K562 (cell line): ENCODE data around the gene SET. TPM values are rescaled to one million over a fixed set of nuclear protein-coding genes. Genes with fewer than 3 reads are reported as not detected.

Source experiments
- CHD4 ChIP-seq: fragments of 200-600 bp; sonication (generic); IDR thresholded peaks from 3 replicates; pipeline ENCODE4 v1.6.1; 2012; ENCODE audit warnings: low read depth, mild to moderate bottlenecking, mixed read lengths, low read length, inconsistent platforms; ENCODE audit not compliant: insufficient read depth, insufficient replicate concordance, poor library complexity, severe bottlenecking
- GATAD2B ChIP-seq: fragments of 450-650 bp; IDR thresholded peaks from 2 replicates; pipeline ENCODE4 v1.6.1; 2017; ENCODE audit warnings: mild to moderate bottlenecking, borderline replicate concordance
- HBP1 ChIP-seq: fragments of 450-650 bp; formaldehyde crosslinking; IDR thresholded peaks from 2 replicates; pipeline ENCODE4 v1.4.0; 2022; ENCODE audit warnings: missing genetic modification characterization
- HDAC3 ChIP-seq: fragments of 450-650 bp; IDR thresholded peaks from 2 replicates; pipeline ENCODE4 v1.6.1; 2018; ENCODE audit warnings: borderline replicate concordance, mild to moderate bottlenecking, moderate library complexity; ENCODE audit not compliant: partially characterized antibody
- KLF1 ChIP-seq: fragments of 450-650 bp; IDR thresholded peaks from 2 replicates; pipeline ENCODE4 v1.6.1; 2016; ENCODE audit warnings: missing genetic modification characterization, missing compliant biosample characterization
- MAX ChIP-seq: sonication (generic); formaldehyde crosslinking; IDR thresholded peaks from 2 replicates; pipeline ENCODE4 v1.9.0; 2022; ENCODE audit warnings: mild to moderate bottlenecking, missing genetic modification reagents
- MECOM ChIP-seq: fragments of 250-450 bp; sonication (Bioruptor Pico); IDR thresholded peaks from 2 replicates; pipeline ENCODE4 v1.8.0; 2022; ENCODE audit warnings: inconsistent platforms
- PHF21A ChIP-seq: fragments of 450-650 bp; IDR thresholded peaks from 2 replicates; pipeline ENCODE4 v1.6.1; 2017; ENCODE audit warnings: low read depth, borderline replicate concordance
- POLR2AphosphoS5 ChIP-seq: IDR thresholded peaks from 2 replicates; pipeline ENCODE4 v1.6.1; 2011; ENCODE audit warnings: mild to moderate bottlenecking, low read depth, low read length, moderate library complexity; ENCODE audit not compliant: control insufficient read depth, insufficient read depth
- PURB ChIP-seq: sonication (generic); formaldehyde crosslinking; IDR thresholded peaks from 2 replicates; pipeline ENCODE4 v1.9.0; 2021; ENCODE audit warnings: low read depth, mild to moderate bottlenecking, missing genetic modification reagents
- SAFB2 ChIP-seq: fragments of 200-400 bp; formaldehyde crosslinking; IDR thresholded peaks from 2 replicates; pipeline ENCODE4 v1.6.1; 2018; ENCODE audit warnings: borderline replicate concordance, low read length, low read depth, moderate library complexity; ENCODE audit not compliant: severe bottlenecking
- SMAD2 ChIP-seq: fragments of 150-350 bp; IDR thresholded peaks from 2 replicates; pipeline ENCODE4 v1.6.1; 2014; ENCODE audit warnings: low read depth, mild to moderate bottlenecking, low read length
- SREBF1 ChIP-seq: fragments of 150-350 bp; IDR thresholded peaks from 2 replicates; pipeline ENCODE4 v1.6.1; 2014; ENCODE audit warnings: antibody characterized with exemption, low read depth, low read length, borderline replicate concordance
- TEAD4 ChIP-seq, 2 experiments: sonication (generic) in 1 of 2; formaldehyde crosslinking in 1 of 2; IDR thresholded peaks; 2 replicates each; pipeline versions ENCODE4 v1.6.1 to v1.8.0; 2012 to 2022; ENCODE audit warnings: borderline replicate concordance in 1 of 2, inconsistent platforms in 1 of 2, low read length in 1 of 2, mild to moderate bottlenecking in 1 of 2, missing genetic modification reagents in 1 of 2
- TFAM ChIP-seq: fragments of 250-450 bp; sonication (Bioruptor Pico); conservative IDR thresholded peaks from 2 replicates; pipeline ENCODE4 v1.5.0; 2021; ENCODE audit warnings: mild to moderate bottlenecking, moderate library complexity
- ZNF124 ChIP-seq: sonication (generic); formaldehyde crosslinking; IDR thresholded peaks from 2 replicates; pipeline ENCODE4 v1.8.1; 2022; ENCODE audit warnings: missing genetic modification reagents
- ZNF507 ChIP-seq: conservative IDR thresholded peaks from 2 replicates; pipeline ENCODE4 v1.6.1; 2017; ENCODE audit warnings: missing genetic modification characterization, missing compliant biosample characterization
- polyA plus RNA-seq, 8 experiments: library from polyadenylated mRNA; depleted of rRNA in 4 of 8; stranded (reverse) in 5 of 8; unstranded in 3 of 8; fragments of >200 nt; fragmentation: Nextera tagmentation in 2 of 8; fragmentation: Illumina TruSeq in 1 of 8; extraction: Ambion mirVana in 2 of 8; extraction: Trizol in 1 of 8; gene quantifications; 2 replicates each; pipeline versions ENCODE4 v1.2.1 to v1.2.3, GENCODE V29; 2011 to 2014; ENCODE audit warnings: inconsistent platforms in 1 of 8, missing spikeins in 1 of 8
- total RNA-seq, 7 experiments: library from RNA; depleted of rRNA in 6 of 7; stranded (reverse); fragments of >200 nt in 6 of 7; fragmentation: Illumina TruSeq in 2 of 7; extraction: Trizol in 2 of 7; gene quantifications; 2 replicates each; pipeline versions ENCODE4 v1.2.1 to v1.2.3, GENCODE V29; 2011 to 2021; ENCODE audit warnings: low replicate concordance in 1 of 7
- TF ChIP-seq, protein P1 (sequence below): sonication (generic); formaldehyde crosslinking; IDR thresholded peaks from 2 replicates; pipeline ENCODE4 v1.8.1; 2022; ENCODE audit warnings: missing genetic modification reagents
- TF ChIP-seq, protein P2 (sequence below): sonication (generic); formaldehyde crosslinking; IDR thresholded peaks from 2 replicates; pipeline ENCODE4 v1.8.0; 2022; ENCODE audit warnings: mild to moderate bottlenecking, missing genetic modification reagents
- TF ChIP-seq, protein P3 (sequence below): fragments of 450-650 bp; IDR thresholded peaks from 2 replicates; pipeline ENCODE4 v1.6.1; 2014; ENCODE audit warnings: low read depth, mild to moderate bottlenecking, moderate library complexity, borderline replicate concordance

The SET gene
- total and polyA plus RNA-seq, 9 of the 15 experiments (the other 6 are each of a cell fraction or from before 2014, with no cell fraction given): 404 to 1,447 (median 907) TPM

DNA sequence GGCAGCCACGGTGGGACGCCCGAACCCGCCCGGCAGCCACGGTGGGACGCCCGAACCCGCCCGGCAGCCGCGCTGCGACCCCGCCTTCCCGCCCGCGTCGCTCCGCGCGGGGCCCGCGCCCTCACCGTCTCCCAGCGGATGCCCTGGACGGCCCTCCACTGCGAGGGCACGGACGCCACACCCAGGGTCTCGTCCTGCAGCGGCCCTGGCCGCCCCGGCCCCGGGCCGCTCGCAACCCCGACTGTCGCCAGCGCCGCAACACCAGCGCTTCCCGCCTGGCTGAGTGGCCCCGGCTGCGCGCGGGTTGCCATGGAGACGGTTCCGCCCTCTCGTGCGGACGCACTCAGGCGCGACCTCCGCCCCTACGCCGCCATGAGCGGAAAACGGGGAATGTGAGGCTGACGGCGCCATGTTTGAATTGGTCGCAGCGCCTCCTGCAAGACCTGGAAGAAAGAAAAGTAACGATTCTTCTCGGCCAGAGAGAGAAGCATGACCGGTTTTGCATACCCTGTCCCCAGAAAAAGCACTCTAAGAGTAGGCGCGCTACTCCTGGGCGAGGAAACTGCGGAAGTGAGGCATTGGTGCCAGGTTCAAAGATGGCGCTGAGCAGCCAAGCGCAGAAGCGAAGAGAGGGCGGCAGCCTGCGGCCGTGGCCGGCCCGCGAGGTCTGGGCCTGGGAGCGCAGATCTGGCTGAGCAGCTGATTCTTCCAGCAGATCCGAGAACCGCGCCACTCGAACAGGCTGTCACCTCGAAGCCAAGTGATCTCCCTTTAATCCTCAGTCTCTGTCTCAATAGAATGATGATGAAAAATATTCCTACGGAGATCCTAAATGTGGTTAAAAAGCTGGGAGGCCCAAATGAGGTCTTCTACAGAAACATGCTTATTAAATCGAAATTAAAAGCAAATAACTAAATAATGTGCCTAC is 32.3 kb upstream of the SET start, which contains the start of gene DYNC2I2 (continued):
- TF ChIP-seq, protein P1, sequence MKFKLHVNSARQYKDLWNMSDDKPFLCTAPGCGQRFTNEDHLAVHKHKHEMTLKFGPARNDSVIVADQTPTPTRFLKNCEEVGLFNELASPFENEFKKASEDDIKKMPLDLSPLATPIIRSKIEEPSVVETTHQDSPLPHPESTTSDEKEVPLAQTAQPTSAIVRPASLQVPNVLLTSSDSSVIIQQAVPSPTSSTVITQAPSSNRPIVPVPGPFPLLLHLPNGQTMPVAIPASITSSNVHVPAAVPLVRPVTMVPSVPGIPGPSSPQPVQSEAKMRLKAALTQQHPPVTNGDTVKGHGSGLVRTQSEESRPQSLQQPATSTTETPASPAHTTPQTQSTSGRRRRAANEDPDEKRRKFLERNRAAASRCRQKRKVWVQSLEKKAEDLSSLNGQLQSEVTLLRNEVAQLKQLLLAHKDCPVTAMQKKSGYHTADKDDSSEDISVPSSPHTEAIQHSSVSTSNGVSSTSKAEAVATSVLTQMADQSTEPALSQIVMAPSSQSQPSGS: no peak
- no peak for TF ChIP-seq SREBF1
- TF ChIP-seq HDAC3: no peak
- TF ChIP-seq, protein P2, sequence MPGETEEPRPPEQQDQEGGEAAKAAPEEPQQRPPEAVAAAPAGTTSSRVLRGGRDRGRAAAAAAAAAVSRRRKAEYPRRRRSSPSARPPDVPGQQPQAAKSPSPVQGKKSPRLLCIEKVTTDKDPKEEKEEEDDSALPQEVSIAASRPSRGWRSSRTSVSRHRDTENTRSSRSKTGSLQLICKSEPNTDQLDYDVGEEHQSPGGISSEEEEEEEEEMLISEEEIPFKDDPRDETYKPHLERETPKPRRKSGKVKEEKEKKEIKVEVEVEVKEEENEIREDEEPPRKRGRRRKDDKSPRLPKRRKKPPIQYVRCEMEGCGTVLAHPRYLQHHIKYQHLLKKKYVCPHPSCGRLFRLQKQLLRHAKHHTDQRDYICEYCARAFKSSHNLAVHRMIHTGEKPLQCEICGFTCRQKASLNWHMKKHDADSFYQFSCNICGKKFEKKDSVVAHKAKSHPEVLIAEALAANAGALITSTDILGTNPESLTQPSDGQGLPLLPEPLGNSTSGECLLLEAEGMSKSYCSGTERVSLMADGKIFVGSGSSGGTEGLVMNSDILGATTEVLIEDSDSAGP (CRISPR knock-in tag): peak; percentile 73; the same call in 1 of the 2 replicates
- TF ChIP-seq, protein P3, sequence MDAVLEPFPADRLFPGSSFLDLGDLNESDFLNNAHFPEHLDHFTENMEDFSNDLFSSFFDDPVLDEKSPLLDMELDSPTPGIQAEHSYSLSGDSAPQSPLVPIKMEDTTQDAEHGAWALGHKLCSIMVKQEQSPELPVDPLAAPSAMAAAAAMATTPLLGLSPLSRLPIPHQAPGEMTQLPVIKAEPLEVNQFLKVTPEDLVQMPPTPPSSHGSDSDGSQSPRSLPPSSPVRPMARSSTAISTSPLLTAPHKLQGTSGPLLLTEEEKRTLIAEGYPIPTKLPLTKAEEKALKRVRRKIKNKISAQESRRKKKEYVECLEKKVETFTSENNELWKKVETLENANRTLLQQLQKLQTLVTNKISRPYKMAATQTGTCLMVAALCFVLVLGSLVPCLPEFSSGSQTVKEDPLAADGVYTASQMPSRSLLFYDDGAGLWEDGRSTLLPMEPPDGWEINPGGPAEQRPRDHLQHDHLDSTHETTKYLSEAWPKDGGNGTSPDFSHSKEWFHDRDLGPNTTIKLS: peak; percentile 84
- TF ChIP-seq MAX (CRISPR knock-in tag): peak; percentile 93
- TF ChIP-seq CHD4: no peak
- no peak for TF ChIP-seq GATAD2B
- TF ChIP-seq TFAM (CRISPR knock-in tag): no peak
- no peak for TF ChIP-seq MECOM (CRISPR knock-in tag)
- peak; percentile 92 for TF ChIP-seq TEAD4 (IDR thresholded peaks at IDR 0.05; ENCODE audit: low read length)
- TF ChIP-seq TEAD4 (CRISPR knock-in tag; IDR thresholded peaks at IDR 0.05; ENCODE audit: borderline replicate concordance): peak; percentile 94
- TF ChIP-seq PURB (CRISPR knock-in tag): no peak
- peak; percentile 99 for TF ChIP-seq KLF1 (tag)
- TF ChIP-seq ZNF507: no peak
- no peak for TF ChIP-seq SAFB2
- no peak for TF ChIP-seq PHF21A
- TF ChIP-seq HBP1 (CRISPR knock-in tag): peak; percentile 80
- TF ChIP-seq ZNF124: no peak
- peak; percentile 89 for TF ChIP-seq POLR2AphosphoS5
- no peak for TF ChIP-seq SMAD2
